Activated T-helper 1 cell treated with anti-CD3 and anti-CD28 coated beads, Interleukin-2, amount 50 U/mL, for 16 hours (primary cell): Measurements from ENCODE around the gene PMIS2.
A peak's percentile ranks its signal among the peaks of the same experiment; 100 is the strongest.
"Not testable (repeated sequence)": the region's sequence is repeated elsewhere in the genome, so short reads cannot be mapped to it uniquely, and the experiment has no call there.

Experiments
- DNase-seq, 2 donors: peaks; one replicate each; pipeline ENCODE4 v3.0.0-alpha.2; 2020; ENCODE audit warnings: low read depth in 1 of 2, low spot score in 1 of 2

Gene PMIS2

GRCh38 chr19:35587321-35587720 is 1.3 kb downstream of the PMIS2 start:
- DNase-seq = no peak

- no peak for DNase-seq
Measured at GRCh38 chr19:35590875-35591274, 4.9 kb downstream of the PMIS2 start.

GRCh38 chr19:35592226-35592625 is 6.3 kb downstream of the PMIS2 start:
- DNase-seq = no peak

GRCh38 chr19:35595026-35595425 is 9.1 kb downstream of the PMIS2 start:
- DNase-seq = not testable (repeated sequence)

GRCh38 chr19:35595928-35596327 is 10.0 kb downstream of the PMIS2 start:
- DNase-seq = no peak

GRCh38 chr19:35596366-35596999 is 10.5 kb downstream of the PMIS2 start:
- no peak for DNase-seq

GRCh38 chr19:35601971-35602370 is 16.0 kb downstream of the PMIS2 start:
- DNase-seq = no peak

GRCh38 chr19:35604436-35604835 is 18.5 kb downstream of the PMIS2 start:
- not testable (repeated sequence) for DNase-seq

- not testable (repeated sequence) for DNase-seq
Measured at GRCh38 chr19:35607170-35607569, 21.2 kb downstream of the PMIS2 start.

- no peak for DNase-seq
Measured at GRCh38 chr19:35607661-35608060, 21.7 kb downstream of the PMIS2 start.

- no peak for DNase-seq
Measured at GRCh38 chr19:35608251-35608650, 22.3 kb downstream of the PMIS2 start.

GRCh38 chr19:35609851-35610353 is 23.9 kb downstream of the PMIS2 start:
- no peak for DNase-seq

GRCh38 chr19:35612224-35612558 is 26.2 kb downstream of the PMIS2 start:
- no peak for DNase-seq

GRCh38 chr19:35612559-35613321 is 26.8 kb downstream of the PMIS2 start, which contains the start of gene HAUS5:
TSS of gene HAUS5 (plus strand) at chr19:35612735. CDS start at chr19:35612795, 60 bp downstream.
- DNase-seq = peak; percentile 93 to 94

- DNase-seq = no peak
Measured at GRCh38 chr19:35613574-35613973, 27.6 kb downstream of the PMIS2 start.

GRCh38 chr19:35615036-35615435 is 29.1 kb downstream of the PMIS2 start:
- no peak for DNase-seq

GRCh38 chr19:35618857-35619256 is 32.9 kb downstream of the PMIS2 start:
- no peak for DNase-seq

- DNase-seq = no peak
Measured at GRCh38 chr19:35619290-35619923, 33.4 kb downstream of the PMIS2 start.

- no peak for DNase-seq
Measured at GRCh38 chr19:35620001-35620400, 34.0 kb downstream of the PMIS2 start.

- DNase-seq = no peak
Measured at GRCh38 chr19:35621708-35622107, 35.7 kb downstream of the PMIS2 start.

GRCh38 chr19:35622750-35623149 is 36.8 kb downstream of the PMIS2 start:
- DNase-seq = no peak
